ENCODE data around the gene GALNTL6.
A peak's percentile ranks its signal among the peaks of the same experiment; 100 is the strongest.

The GALNTL6 gene

DNA sequence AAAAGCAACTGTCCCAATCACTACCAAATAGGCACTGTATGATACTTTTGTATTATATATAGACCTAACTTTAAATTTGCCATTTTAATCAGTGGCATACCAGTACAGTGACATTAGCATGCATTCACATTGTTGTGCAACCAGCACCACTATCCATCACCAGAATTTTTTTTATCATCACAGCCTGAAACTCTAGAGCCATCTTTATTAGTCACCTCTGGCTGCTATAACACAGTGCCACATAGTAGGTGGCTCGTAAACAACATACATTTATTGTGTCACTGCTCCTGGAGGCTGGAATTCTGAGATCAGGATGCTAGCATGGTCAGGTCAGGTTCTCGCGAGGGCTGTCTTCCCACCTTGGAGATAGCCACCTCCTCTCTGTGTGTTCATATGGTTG, 1167.0 kb downstream of the GALNTL6 start:
- Histone ChIP-seq H3K9ac (ENCODE audit: low read depth in 1 of 2, low read length in 2 of 2) (no peak overlapping the region), H3K27me3 (ENCODE audit: control insufficient read depth in 2 of 2, insufficient read depth in 2 of 2, low read length in 2 of 2) (peaks cover 0 to under 1% of the 10 kb centered on the region in 2 donors), H3K36me3 (ENCODE audit: control insufficient read depth in 2 of 2, insufficient read depth in 2 of 2, low read length in 2 of 2) (no peaks in the 10 kb centered on the region), H3K4me3 (ENCODE audit: low read length in 2 of 2) (no peak overlapping the region), H3K9me3 (ENCODE audit: control insufficient read depth in 2 of 2, low read length in 2 of 2) (no peaks in the 10 kb centered on the region), H3K27ac (ENCODE audit: low read depth in 2 of 2, low read length in 2 of 2) (no peak overlapping the region), H3K4me1 (ENCODE audit: control insufficient read depth in 2 of 2, insufficient read depth in 2 of 2, low read length in 2 of 2) (peaks cover 0 to 6% of the 10 kb centered on the region in 2 donors)

DNA sequence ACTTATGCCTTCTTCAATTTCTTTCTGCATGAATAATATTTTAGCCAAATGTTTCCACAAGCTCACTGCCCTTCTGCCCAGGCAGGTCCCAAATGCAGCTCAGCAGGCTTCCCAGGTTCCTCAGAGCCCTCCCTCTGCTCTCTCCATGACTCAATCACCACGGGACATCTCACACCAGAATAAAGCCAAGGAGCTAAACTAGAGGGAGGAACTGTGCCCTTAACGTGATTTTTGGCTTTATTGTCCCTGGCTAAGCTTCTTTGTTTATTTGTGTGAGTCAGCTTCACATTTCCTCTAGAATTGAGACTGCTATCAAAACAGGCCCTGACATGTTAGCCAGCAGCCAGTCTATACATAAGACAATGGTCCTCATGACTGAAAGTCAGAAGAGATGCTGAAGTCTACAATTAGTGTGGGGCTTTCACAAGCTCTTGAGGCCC, 1169.0 kb downstream of the GALNTL6 start:
- Histone ChIP-seq H3K36me3 (ENCODE audit: control insufficient read depth in 2 of 2, insufficient read depth in 2 of 2, low read length in 2 of 2) (no peaks in the 10 kb centered on the region), H3K4me1 (ENCODE audit: control insufficient read depth in 2 of 2, insufficient read depth in 2 of 2, low read length in 2 of 2) (peaks cover 0 to 6% of the 10 kb centered on the region in 2 donors), H3K4me3 (ENCODE audit: low read length in 2 of 2) (no peak overlapping the region), H3K9ac (ENCODE audit: low read depth in 1 of 2, low read length in 2 of 2) (no peak overlapping the region), H3K9me3 (ENCODE audit: control insufficient read depth in 2 of 2, low read length in 2 of 2) (no peaks in the 10 kb centered on the region), H3K27me3 (ENCODE audit: control insufficient read depth in 2 of 2, insufficient read depth in 2 of 2, low read length in 2 of 2) (no peaks in the 10 kb centered on the region), H3K27ac (ENCODE audit: low read depth in 2 of 2, low read length in 2 of 2) (no peak overlapping the region)

DNA sequence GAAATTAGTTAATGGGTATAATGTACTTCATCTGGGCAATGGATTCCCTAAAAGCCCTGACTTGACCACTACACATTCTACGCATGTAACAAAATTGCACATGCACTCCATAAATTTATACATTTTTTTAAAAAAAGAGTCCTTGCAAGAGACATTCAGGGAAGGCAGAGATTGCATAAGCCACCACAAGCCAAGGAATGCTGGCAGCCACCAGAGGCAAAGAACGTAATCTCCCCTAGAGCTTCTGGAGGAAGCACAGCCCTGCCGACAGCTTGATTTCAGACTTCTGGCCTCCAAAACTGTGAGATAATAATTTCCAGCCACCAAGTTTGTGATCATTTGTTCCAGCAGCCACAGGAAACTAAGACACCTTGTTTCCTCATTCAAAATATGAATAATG, 1169.8 kb downstream of the GALNTL6 start:
- Histone ChIP-seq H3K27ac (ENCODE audit: low read depth in 2 of 2, low read length in 2 of 2) (no peak overlapping the region), H3K4me1 (ENCODE audit: control insufficient read depth in 2 of 2, insufficient read depth in 2 of 2, low read length in 2 of 2) (peaks cover 0 to 6% of the 10 kb centered on the region in 2 donors), H3K27me3 (ENCODE audit: control insufficient read depth in 2 of 2, insufficient read depth in 2 of 2, low read length in 2 of 2) (no peaks in the 10 kb centered on the region), H3K36me3 (ENCODE audit: control insufficient read depth in 2 of 2, insufficient read depth in 2 of 2, low read length in 2 of 2) (no peaks in the 10 kb centered on the region), H3K9ac (ENCODE audit: low read depth in 1 of 2, low read length in 2 of 2) (no peak overlapping the region), H3K9me3 (ENCODE audit: control insufficient read depth in 2 of 2, low read length in 2 of 2) (no peaks in the 10 kb centered on the region), H3K4me3 (ENCODE audit: low read length in 2 of 2) (no peak overlapping the region)

DNA sequence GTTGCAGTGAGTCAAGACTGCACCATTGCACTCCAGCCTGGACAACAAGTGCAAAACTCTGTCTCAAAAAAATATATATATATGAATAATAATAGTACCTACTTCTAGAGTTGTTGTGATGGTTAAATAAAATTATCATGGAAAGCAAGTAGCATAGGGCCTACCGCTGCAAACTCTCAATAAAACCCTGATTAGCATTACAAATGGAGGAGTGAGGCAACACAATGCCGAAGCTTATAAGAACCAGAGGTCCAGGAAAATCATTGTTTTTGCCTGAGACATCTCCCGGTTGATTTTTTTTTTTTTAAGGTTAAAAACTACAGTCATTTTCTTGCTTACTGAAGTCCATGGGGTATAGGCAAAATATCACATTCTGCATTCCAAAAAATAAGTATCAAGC, 1170.4 kb downstream of the GALNTL6 start:
- Histone ChIP-seq H3K36me3 (ENCODE audit: control insufficient read depth in 2 of 2, insufficient read depth in 2 of 2, low read length in 2 of 2) (no peaks in the 10 kb centered on the region), H3K4me3 (ENCODE audit: low read length in 2 of 2) (no peak overlapping the region), H3K27me3 (ENCODE audit: control insufficient read depth in 2 of 2, insufficient read depth in 2 of 2, low read length in 2 of 2) (no peaks in the 10 kb centered on the region), H3K9ac (ENCODE audit: low read depth in 1 of 2, low read length in 2 of 2) (no peak overlapping the region), H3K9me3 (ENCODE audit: control insufficient read depth in 2 of 2, low read length in 2 of 2) (no peaks in the 10 kb centered on the region), H3K4me1 (ENCODE audit: control insufficient read depth in 2 of 2, insufficient read depth in 2 of 2, low read length in 2 of 2) (peaks cover 0 to 6% of the 10 kb centered on the region in 2 donors), H3K27ac (ENCODE audit: low read depth in 2 of 2, low read length in 2 of 2) (no peak overlapping the region)

DNA sequence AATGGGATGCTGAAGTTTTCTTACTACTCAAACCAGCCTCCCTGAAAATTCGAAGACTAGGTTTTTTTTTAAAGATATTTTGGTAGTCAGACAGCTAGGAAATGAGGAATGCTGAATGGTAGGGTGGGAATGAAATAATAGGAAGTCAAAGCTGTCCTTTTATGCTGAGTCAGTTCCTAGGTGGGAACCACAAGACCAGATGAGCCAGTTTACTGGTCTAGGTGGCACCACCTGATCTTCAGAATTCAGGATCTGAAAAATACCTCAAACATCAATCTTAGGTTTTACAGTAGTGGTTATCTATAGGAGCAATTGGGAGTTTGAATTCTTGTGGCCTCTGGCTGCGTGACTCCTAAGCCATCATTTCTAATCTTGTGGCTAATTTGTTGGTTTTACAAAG, 1172.3 kb downstream of the GALNTL6 start:
- Histone ChIP-seq H3K9ac (ENCODE audit: low read depth in 1 of 2, low read length in 2 of 2) (no peak overlapping the region), H3K27me3 (ENCODE audit: control insufficient read depth in 2 of 2, insufficient read depth in 2 of 2, low read length in 2 of 2) (no peaks in the 10 kb centered on the region), H3K27ac (ENCODE audit: low read depth in 2 of 2, low read length in 2 of 2) (no peak overlapping the region), H3K4me3 (ENCODE audit: low read length in 2 of 2) (no peak overlapping the region), H3K4me1 (ENCODE audit: control insufficient read depth in 2 of 2, insufficient read depth in 2 of 2, low read length in 2 of 2) (peaks cover 0 to 2% of the 10 kb centered on the region in 2 donors), H3K36me3 (ENCODE audit: control insufficient read depth in 2 of 2, insufficient read depth in 2 of 2, low read length in 2 of 2) (no peaks in the 10 kb centered on the region), H3K9me3 (ENCODE audit: control insufficient read depth in 2 of 2, low read length in 2 of 2) (no peaks in the 10 kb centered on the region)

DNA sequence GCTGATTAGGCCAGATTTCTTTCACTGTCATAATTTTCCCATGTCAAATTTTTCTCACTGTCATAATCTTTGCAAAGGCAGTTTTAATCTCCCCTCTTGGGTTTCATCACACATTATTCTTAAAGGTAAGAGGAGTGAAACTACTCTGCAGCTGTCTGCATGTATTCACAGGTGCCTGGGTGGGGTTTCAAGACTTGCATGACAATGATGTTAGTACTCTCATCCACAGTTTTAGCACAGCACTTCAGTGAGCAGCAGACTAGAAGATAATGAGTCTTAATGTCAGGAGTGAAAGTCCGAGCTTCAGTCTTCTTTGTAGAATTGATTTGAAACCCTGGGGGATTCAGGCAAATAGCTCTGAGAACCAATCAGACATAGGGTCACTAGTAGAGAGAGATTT, 1172.9 kb downstream of the GALNTL6 start:
- Histone ChIP-seq H3K4me1 (ENCODE audit: control insufficient read depth in 2 of 2, insufficient read depth in 2 of 2, low read length in 2 of 2) (peaks cover 0 to 2% of the 10 kb centered on the region in 2 donors), H3K9ac (ENCODE audit: low read depth in 1 of 2, low read length in 2 of 2) (no peak overlapping the region), H3K27me3 (ENCODE audit: control insufficient read depth in 2 of 2, insufficient read depth in 2 of 2, low read length in 2 of 2) (no peaks in the 10 kb centered on the region), H3K36me3 (ENCODE audit: control insufficient read depth in 2 of 2, insufficient read depth in 2 of 2, low read length in 2 of 2) (no peaks in the 10 kb centered on the region), H3K9me3 (ENCODE audit: control insufficient read depth in 2 of 2, low read length in 2 of 2) (no peaks in the 10 kb centered on the region), H3K4me3 (ENCODE audit: low read length in 2 of 2) (no peak overlapping the region), H3K27ac (ENCODE audit: low read depth in 2 of 2, low read length in 2 of 2) (no peak overlapping the region)

DNA sequence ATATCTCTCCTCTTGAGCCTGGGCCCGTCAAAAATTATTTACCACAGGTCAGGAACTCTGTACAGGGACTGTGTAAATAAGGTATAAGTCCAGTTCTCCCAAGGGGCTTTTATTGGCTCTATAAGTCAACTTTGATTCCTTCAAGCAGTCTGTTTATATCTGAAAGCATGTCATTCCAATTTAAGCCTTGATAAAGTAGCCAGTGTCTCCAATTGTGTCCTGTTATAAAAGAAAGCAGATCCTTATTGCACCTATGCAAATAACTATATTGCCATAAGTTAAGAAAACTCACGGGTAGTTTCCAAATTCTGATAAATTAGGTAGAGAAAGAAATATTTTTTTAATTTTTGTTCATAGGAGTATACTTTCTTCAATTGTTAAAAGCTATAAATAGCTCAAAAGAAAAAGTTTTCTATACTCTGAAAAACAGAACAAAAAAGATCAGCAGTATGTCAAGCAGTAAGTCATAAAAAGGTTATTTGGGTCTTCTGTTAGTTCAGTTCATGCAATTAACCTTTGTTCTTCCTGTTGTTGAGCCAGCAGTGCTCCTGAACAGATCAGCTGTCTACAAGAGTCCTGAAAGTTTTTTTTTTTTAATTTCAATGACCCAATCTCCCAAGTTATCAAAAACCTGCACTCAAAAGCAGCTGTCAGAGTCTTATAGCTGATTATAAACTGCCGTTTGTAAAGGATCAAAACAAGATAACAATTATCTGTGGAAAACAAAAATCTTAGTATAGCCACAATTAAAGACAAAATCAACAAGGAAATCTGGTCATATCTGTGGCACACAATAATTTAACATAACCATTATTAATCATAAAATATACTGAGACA, 1177.0 kb downstream of the GALNTL6 start:
- Histone ChIP-seq H3K9me3 (ENCODE audit: control insufficient read depth in 2 of 2, low read length in 2 of 2) (no peaks in the 10 kb centered on the region), H3K27me3 (ENCODE audit: control insufficient read depth in 2 of 2, insufficient read depth in 2 of 2, low read length in 2 of 2) (no peaks in the 10 kb centered on the region), H3K9ac (ENCODE audit: low read depth in 1 of 2, low read length in 2 of 2) (no peak overlapping the region), H3K4me3 (ENCODE audit: low read length in 2 of 2) (peak overlapping the region in 1 of 2 donors; percentile 28), H3K36me3 (ENCODE audit: control insufficient read depth in 2 of 2, insufficient read depth in 2 of 2, low read length in 2 of 2) (no peaks in the 10 kb centered on the region), H3K27ac (ENCODE audit: low read depth in 2 of 2, low read length in 2 of 2) (peak overlapping the region; percentile 34 to 61), H3K4me1 (ENCODE audit: control insufficient read depth in 2 of 2, insufficient read depth in 2 of 2, low read length in 2 of 2) (peaks cover 0 to 8% of the 10 kb centered on the region in 2 donors)

DNA sequence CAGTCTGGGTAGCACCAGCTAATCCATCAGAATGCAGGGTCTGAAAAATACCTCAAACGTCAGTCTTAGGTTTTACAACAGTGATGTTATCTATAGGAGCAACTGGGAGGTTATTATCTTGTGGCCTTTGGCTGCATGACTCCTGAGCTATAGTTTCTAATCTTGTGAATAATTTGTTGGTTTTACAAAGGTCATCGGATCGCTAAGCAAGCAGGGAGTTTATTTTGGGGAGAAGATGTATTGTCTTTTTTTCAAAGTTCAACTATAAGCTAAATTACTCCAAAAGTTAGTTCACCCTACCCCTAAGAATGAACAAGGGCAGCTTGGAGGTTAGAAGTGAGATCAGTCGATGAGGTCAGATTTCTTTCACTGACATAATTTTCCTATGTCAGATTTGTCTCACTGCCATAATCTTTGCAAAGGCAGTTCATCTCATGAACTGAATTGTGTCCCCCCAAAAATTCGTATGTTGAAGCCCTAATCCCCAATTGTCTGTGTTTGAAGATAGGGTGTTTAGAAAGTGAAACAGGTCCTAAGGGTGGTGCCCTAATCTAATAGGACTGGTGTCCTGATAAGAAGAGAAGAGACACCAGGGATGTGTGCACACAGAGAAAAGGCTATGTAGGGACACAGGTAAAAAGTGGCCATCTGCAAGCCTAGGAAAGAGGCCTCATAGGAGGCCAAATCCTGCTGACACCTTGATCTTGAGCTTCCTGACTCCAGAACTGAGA, 1179.6 kb downstream of the GALNTL6 start:
- H3K27ac ChIP-seq (ENCODE audit: low read depth in 2 of 2, low read length in 2 of 2) = no peak overlapping the region
- H3K4me1 ChIP-seq (ENCODE audit: control insufficient read depth in 2 of 2, insufficient read depth in 2 of 2, low read length in 2 of 2) = peaks cover 0 to 8% of the 10 kb centered on the region in 2 donors
- H3K9ac ChIP-seq (ENCODE audit: low read depth in 1 of 2, low read length in 2 of 2) = no peak overlapping the region
- no peaks in the 10 kb centered on the region for H3K36me3 ChIP-seq (ENCODE audit: control insufficient read depth in 2 of 2, insufficient read depth in 2 of 2, low read length in 2 of 2)
- no peaks in the 10 kb centered on the region for H3K9me3 ChIP-seq (ENCODE audit: control insufficient read depth in 2 of 2, low read length in 2 of 2)
- H3K27me3 ChIP-seq (ENCODE audit: control insufficient read depth in 2 of 2, insufficient read depth in 2 of 2, low read length in 2 of 2) = no peaks in the 10 kb centered on the region
- H3K4me3 ChIP-seq (ENCODE audit: low read length in 2 of 2) = no peak overlapping the region

DNA sequence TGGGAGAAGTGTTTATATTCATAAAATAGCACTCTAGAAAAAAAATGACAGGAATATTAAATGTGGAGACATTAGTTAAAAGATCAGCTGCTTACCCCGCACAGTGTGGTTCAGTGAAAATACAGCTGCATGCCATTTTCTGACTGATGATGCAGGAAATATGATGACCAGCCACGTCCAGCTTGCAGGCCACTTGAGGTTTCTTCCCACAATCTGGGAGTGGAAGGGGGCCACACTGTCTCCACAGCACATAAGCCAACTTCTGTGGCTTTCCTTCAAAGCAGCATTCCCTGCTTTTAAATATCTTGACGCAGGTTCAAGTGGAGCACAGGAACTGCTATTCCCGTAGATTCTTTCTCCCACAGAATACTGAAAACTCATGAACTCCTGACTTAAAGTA, 1182.0 kb downstream of the GALNTL6 start:
- H3K4me3 ChIP-seq (ENCODE audit: low read length in 2 of 2) = no peak overlapping the region
- no peak overlapping the region for H3K27ac ChIP-seq (ENCODE audit: low read depth in 2 of 2, low read length in 2 of 2)
- H3K9me3 ChIP-seq (ENCODE audit: control insufficient read depth in 2 of 2, low read length in 2 of 2) = no peaks in the 10 kb centered on the region
- H3K4me1 ChIP-seq (ENCODE audit: control insufficient read depth in 2 of 2, insufficient read depth in 2 of 2, low read length in 2 of 2) = peaks cover 0 to 12% of the 10 kb centered on the region in 2 donors
- H3K27me3 ChIP-seq (ENCODE audit: control insufficient read depth in 2 of 2, insufficient read depth in 2 of 2, low read length in 2 of 2) = no peaks in the 10 kb centered on the region
- H3K36me3 ChIP-seq (ENCODE audit: control insufficient read depth in 2 of 2, insufficient read depth in 2 of 2, low read length in 2 of 2) = no peaks in the 10 kb centered on the region
- no peak overlapping the region for H3K9ac ChIP-seq (ENCODE audit: low read depth in 1 of 2, low read length in 2 of 2)

DNA sequence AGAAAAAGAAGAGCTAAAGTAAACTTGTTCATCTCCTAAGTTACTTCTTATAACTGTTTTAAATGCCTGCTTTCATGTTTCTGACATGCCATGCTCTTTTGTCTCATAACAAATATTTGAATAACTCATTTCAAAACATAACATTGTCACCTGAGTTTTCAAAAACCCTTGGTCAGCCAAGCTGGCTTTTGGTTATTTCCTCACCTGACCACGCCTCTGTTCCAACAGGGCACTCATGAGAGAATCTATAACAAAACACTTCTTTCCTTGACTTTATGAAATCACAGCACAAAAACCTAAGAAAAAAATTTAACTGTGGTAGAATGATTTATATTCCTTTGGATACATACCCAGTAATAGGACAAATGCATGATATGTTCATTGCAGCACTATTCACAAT, 1182.5 kb downstream of the GALNTL6 start:
- Histone ChIP-seq H3K9me3 (ENCODE audit: control insufficient read depth in 2 of 2, low read length in 2 of 2) (no peaks in the 10 kb centered on the region), H3K9ac (ENCODE audit: low read depth in 1 of 2, low read length in 2 of 2) (no peak overlapping the region), H3K27me3 (ENCODE audit: control insufficient read depth in 2 of 2, insufficient read depth in 2 of 2, low read length in 2 of 2) (no peaks in the 10 kb centered on the region), H3K4me3 (ENCODE audit: low read length in 2 of 2) (no peak overlapping the region), H3K4me1 (ENCODE audit: control insufficient read depth in 2 of 2, insufficient read depth in 2 of 2, low read length in 2 of 2) (peaks cover 0 to 12% of the 10 kb centered on the region in 2 donors), H3K36me3 (ENCODE audit: control insufficient read depth in 2 of 2, insufficient read depth in 2 of 2, low read length in 2 of 2) (no peaks in the 10 kb centered on the region), H3K27ac (ENCODE audit: low read depth in 2 of 2, low read length in 2 of 2) (no peak overlapping the region)
